Epithelial cell of prostate (primary cell): ENCODE data around the gene CD48.
"Not testable (repeated sequence)": the region's sequence is repeated elsewhere in the genome, so short reads cannot be mapped to it uniquely, and the experiment has no call there.

ENCODE experiments used
- DNase-seq: peaks from one replicate; pipeline ENCODE4 v3.0.0-alpha.2; 2011; ENCODE audit warnings: low read depth, low spot score
- H3K27ac ChIP-seq: fragments of 450-650 bp; 2 replicates; pipeline ENCODE4 v1.5.1; 2017; ENCODE audit warnings: mild to moderate bottlenecking

The CD48 gene

DNA sequence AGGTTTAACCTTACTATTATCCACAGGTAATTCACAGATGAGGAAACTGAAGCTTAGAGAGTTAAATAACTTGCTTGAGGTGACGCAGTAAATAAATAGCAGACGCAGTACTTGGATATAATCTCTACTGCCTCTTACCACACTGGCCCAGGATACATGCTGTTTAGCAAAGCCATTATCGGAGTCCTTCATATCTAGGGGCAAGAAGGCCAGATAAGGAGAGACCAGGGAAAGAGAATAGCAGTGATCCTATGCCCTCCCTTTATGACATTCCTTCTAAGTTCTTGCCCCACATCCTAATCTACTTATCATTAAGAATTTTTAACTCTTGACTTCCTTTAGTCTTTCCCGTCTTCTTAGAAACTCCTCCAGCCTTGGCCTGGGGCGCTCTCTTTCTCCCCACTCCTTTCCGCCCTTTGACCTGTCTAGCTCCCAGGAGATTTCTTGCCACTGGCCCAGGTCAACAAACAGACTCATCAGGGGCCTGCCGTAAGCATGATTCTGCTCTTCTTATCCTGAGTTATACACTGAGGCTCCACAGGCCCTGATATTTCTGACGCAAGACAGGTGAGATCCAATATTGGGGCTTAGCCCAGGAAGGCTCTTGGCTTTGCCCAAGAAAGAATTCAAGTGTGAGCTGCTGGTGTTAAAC, 53.3 kb downstream of the CD48 start:
- H3K27ac ChIP-seq, result no peak overlapping the region
- no peak for DNase-seq

DNA sequence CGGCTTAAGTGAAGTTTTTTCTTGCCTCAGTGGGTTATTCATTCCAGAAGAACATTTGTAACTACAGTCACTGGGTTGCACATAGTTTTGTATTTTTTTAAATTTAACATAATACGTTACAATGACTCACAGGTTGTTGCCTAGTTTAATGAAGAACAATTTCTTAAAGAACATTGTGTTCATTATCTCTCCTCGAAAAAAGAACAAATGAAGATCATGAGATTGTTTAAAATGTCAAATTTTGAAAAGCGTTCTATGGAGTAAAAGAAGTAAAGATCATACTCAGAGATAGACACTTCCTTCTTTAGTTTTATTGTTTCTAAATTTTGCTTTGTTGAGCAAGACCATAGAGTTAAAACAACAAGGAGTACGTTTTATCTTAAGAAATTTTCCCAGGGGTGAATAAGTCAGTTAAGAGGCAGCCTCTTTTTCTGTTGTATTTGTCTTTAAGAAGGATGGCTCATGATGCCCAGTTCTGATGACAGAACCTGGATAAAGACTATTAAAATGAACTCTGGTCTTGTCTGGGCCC, 54.3 kb downstream of the CD48 start:
- no peak overlapping the region for H3K27ac ChIP-seq
- no peak for DNase-seq

GRCh38 chr1:160656737-160657136, 54.9 kb downstream of the CD48 start:
- DNase-seq, result no peak
- H3K27ac ChIP-seq, result no peak overlapping the region

DNA sequence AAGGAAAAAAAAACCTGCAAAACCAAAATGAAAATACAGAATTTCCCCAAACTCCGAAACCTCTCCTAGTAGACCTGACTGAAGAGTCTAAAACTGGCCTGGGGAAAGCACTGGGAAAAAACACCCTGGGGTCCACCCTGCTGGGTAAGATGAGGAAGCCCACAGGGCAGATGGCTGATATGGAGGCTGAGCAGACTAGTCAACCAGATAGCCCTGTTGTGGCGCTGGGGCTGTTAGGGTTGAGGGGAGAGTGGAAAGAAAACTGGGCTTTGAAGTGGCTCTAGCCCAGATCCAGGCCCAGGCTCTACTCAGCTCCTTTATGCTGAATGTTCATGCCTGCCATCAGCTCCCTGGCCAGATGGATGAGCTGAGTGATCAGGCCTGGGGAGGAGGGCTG, 58.0 kb downstream of the CD48 start:
- DNase-seq, result no peak
- H3K27ac ChIP-seq, result no peak overlapping the region

DNA sequence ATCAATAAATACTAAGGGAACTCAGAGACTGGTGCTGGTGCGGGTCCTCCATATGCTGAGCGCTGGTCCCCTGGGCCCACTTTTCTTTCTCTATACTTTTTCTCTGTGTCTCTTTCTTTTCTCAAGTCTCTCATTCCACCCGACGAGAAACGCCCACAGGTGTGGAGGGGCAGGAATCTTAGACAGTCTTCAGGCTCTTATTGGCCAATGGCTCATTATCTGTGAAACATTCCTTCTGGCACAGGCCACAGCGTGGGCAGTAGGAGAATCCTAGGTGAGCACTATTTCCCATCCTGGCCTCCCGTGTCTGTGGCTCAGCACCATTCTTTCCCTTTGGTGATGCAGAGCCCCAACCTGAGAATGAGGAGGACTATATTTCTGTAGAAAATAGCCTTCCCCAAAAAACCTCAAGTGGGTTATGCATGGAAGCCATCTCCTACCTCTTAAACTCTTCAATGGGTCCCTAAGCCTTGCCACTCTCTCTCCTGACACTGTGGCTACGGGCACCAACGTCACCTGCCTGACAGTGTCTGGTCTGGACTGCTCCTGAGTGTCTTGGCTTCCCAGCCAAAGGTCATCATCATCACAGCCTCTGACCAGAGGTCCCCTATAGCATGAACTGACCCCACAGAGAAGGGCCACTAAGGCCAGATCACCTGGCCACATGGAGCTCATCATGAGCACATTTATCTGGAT, 58.5 kb downstream of the CD48 start:
- no peak overlapping the region for H3K27ac ChIP-seq
- no peak for DNase-seq

DNA sequence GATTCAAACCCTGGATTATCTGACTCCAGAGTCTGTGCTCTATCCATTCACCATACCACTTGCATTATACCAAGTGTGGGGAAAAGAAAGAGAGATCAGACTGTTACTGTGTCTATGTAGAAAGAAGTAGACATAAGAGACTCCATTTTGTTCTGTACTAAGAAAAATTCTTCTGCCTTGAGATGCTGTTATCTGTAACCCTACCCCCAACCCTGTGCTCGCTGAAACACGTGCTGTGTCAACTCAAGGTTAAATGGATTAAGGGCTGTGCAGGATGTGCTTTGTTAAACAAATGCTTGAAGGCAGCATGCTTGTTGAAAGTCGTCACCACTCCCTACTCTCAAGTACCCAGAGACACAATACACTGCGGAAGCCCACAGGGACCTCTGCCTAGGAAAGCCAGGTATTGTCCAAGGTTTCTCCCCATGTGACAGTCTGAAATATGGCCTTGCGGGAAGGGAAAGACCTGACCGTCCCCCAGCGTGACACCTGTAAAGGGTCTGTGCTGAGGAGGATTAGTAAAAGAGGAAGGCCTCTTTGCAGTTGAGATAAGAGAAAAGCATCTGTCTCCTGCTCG, 59.5 kb downstream of the CD48 start:
- H3K27ac ChIP-seq, DNase-seq: not testable (repeated sequence)

DNA sequence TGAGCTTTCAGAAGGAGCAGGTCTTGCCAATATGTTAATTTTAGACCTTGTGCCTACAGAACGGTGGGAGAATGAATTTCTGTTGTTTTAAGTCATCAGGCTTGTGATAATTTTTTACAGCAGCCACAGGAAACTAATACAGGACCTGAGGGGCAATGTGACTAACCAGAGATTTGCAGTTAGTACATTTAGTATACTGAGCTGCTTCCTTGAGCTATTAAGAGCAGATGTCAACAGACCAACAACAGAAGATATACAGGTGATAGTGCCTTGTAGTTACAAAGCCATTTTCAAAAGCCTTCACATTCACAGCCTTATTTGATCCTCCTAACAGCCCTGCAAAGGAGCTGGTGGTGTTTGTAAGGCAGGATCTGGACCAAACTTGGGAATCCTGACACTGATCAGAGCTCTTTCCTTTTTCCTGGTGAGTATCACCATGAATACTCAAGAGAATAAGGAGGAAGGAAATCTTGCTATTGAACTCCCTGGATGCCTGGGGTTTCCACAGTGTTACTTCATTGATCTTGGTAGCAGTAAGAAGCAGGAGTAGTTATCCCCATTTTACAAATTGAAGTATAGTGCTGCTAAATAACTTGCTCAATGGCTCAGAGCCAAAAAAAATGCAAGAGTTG, 60.1 kb downstream of the CD48 start:
- no peak overlapping the region for H3K27ac ChIP-seq

DNA sequence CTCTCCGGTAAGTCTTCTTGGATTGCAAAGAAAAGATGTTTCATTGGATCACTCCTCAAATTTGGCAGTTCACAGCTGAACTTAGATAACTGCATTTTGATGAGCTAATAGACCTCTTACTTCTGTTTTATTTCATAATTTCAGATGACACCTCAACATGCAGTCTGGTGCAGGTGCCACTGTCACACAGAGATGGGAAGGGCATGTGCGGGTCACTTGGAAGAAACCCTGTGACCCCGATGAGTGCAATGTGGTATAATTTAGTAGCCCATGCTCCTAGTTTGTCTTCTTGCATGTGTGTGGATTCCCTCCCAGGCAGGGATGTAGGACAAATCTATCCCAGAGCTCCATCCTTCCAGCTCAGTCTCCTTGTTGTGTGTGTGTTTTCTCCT, 64.3 kb downstream of the CD48 start:
- no peak for DNase-seq

More for the DNA sequence above, 60.1 kb downstream of the CD48 start:
- no peak for DNase-seq

DNA sequence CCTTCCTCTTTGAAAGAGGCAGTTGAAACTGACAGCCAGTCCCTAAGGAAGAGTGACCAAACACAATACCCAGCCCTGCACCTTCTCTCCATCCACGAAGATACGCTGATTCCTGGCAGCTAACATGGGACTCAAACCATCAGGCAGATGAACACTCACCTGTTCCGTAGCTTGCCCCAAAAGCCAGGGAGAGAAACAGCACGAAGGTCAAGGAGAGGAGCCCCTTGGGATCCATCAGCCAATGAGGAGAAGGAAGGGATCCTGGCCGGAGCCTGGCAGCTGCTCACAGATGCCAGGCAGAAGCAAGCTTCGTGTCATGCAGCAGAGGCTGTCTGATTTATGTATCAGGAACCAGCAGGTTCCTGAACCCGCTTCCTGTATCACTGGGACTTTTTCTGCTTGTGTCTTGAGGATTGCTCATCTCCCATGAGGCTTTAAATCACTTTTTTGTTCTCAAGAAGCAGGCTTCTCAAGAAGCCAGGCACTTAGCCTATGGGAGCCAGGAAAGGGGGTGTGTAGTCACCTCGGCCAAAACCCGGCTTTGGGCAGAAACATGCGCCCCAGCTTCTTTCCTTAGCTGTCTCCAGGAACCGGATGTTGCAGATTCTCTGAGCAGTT, 64.8 kb downstream of the CD48 start, which contains the start of gene SLAMF1:
Gene SLAMF1 (minus strand): TSS at position 334 of the 618 bp plus-strand sequence. CDS start 99 bp downstream, at position 235.
- no peak within 1 kb of the TSS for H3K27ac ChIP-seq
- no peak for DNase-seq

More for the DNA sequence above, 64.3 kb downstream of the CD48 start:
- no peak overlapping the region for H3K27ac ChIP-seq

DNA sequence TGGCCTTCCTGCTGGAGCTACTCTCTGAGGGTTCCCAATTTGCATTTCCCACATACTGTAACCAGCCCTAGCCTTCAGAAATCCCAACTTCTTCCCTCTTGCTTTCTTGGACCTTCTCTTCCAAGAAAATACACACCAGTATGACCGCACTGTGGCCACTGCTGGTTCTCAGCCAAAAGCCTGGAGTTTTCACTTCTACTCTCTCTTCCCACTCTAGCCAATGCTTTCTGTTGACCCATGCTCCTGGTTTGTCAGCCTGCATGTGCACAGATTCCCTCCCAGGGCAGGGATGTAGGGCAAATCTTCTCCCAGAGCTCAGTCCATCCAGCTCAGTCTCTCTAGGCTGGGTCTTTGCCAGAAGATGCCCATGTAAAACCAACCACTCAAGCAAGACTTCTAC, 65.4 kb downstream of the CD48 start:
- H3K27ac ChIP-seq, result no peak overlapping the region
- DNase-seq, result no peak

DNA sequence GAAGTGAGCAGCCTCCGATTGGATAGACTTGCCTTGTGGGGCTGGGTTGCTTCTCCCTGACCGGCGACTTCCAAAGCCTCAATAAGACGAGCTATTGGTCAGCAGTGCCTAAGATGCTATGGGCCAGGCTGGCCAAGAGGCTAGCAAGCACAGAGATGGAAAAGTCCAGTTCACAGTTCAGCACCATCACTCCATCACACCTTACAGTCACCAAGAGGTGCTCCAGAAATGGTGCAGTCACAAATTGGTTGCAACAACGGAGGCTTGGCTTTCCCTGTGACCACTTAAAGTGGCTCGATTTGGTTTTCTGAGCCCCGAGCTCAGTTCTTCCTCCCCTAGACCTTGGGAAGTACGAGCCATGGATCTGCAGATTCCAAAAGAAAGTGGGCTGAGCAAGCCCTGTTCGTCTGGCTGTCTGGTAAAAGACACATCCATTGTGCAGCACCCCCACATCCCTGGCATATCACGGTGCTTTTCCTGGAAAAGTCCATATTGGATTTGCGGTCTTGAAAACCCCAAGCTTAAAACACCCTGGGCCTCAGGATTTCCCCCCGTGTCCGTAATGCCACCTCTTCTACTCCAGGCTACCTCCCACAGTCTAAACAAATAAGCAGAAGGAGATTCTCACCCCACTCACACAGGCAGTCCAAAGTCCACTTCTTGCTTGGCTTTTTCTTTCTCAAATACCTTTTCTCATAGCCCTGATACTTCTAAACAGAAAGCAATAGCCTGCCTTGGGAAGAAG, 66.1 kb downstream of the CD48 start:
- H3K27ac ChIP-seq, result no peak overlapping the region
- no peak for DNase-seq

- no peak overlapping the region for H3K27ac ChIP-seq
- DNase-seq, result no peak
These were observed 67.2 kb downstream of the CD48 start for GRCh38 chr1:160644399-160644798.

DNA sequence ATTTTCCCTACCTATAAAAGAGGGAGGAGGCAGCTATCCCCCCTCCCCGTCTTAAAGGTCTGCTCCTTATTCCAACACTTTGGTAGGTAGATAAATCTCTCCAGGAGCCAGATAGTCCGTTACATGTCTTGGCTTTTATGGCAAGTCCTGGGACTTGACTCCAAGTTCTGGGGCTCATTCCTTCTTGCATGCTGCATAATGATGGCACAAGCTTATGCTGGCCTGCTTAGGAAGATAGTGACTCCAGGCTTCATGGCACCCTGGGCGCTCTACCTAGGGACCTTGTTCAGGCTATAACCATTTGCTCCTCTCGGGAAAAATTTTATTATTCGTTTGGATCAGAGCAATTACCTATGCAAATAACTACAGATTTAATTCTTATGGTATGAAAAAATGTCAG, 68.5 kb downstream of the CD48 start:
- no peak for DNase-seq
- no peak overlapping the region for H3K27ac ChIP-seq

- H3K27ac ChIP-seq, result no peak overlapping the region
- no peak for DNase-seq
These were observed 69.4 kb downstream of the CD48 start for GRCh38 chr1:160642281-160642644.

DNA sequence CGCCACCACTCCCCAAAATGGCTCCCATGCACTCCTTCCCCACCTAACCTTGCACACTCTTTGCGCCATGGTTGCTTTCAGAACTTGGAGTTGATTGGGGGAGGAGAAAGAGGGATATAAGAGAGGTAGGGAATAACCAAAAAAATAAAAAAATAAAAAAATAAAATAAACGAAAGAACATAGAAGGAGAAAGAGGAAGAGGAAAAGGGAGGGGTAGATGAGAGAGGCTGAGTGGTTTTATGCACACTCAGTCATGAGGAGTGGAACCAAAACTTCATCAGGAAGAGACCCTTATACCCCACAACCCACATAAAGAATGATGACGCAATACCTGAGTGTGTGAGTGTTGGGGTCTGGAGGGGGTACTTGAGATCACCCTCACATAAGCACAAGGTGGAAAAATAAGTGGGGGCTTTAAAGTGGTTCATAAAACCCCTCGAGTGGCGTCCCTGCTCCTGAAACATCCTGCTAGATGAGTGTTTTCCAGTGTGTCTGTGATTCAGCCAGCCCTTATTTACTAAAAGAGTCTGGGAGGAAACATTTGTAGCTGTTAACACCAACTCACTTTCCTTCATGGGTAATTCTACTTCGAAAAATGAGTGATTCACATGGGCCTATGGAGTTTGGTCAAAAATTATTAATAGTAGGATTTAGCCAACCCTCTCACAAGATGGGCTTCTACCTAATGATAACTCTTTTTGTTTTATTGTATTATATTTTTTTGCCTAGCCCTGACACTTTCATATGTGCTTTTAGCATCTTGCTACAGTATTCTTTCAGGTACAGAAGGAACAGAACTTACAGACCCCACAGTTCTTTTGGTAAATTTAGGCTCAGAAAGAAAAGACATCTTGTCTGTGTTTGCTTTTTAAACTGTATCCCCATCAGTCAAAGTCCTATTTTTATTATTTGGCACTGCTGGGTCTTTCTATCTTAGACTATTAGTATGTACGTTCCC, 70.0 kb downstream of the CD48 start:
- H3K27ac ChIP-seq, result no peak overlapping the region
- DNase-seq, result no peak

DNA sequence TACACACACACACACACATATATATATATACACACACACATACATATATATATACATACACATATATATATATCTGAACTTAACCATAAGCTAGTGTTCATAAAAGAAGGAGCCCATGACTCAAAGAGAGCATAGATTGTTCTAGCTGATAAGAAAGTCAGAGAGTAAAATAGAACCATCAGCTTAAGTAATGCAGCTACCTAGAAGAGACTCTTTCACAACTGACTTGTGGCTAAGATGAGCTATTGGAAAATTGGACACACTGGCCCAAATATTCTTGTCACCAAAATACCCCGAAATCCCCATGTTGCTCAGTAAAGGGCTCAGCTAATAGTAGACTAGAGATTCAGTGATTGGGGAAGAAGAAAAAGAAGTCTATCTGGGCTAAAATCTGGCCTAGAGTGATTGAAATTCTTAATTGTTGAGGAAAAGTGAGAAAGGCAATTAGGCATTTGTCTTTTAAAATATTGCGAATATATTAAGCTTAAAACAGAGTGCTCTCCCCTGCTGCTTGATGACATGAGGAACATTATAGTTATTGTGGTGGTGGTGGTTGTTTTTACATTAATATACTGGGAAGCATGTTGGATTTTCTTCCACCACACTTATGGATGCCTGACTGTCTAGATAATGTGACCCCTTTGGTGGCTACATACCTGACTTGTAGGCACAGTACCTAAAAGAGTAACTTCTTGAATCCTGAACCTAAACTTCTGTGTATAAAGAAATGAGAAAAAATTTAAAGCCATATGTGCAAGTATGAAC, 71.1 kb downstream of the CD48 start:
- DNase-seq, result no peak
- no peak overlapping the region for H3K27ac ChIP-seq

DNA sequence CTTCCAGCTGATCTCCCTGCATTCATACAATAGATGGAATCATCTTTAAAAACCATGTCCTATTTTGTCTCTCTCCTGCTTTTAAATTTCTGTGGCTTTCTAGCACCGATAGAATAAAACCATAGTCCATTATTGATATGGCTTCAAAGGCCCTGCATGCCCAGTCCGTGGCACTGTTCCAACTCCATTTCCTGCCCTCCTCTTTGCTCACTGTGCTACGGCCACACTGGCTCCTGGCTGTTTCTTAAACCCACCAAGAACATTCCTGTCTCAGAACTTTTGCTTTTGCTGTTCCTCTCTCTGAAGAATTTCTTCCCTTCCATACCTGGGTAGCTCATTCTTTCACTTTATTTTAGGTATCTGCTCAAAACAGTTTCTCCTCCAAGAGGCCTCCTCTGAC, 72.0 kb downstream of the CD48 start:
- DNase-seq, result no peak
- no peak overlapping the region for H3K27ac ChIP-seq

DNA sequence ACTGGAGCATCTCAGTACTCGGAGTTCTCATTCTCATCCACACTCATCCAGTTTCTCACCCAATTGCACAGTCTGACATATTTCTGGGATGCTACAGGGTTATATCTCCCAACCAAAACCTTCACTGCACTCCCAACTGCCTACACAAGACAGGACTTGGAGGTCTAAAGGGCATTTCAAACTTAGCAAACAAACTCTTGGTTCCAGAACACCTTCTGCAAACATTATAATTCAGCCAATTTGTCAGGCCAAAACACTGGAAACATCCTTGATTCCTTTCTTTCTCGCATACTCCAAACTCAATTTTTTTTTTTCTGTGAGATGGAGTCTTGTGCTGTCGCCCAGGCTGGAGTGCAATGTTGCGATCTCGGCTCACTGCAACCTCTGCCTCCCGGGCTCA, 72.7 kb downstream of the CD48 start:
- no peak overlapping the region for H3K27ac ChIP-seq
- no peak for DNase-seq
